Endothelial cell (in vitro differentiated cells): ENCODE data around the gene ETNK2. TPM values are rescaled to one million over a fixed set of nuclear protein-coding genes. Genes with fewer than 3 reads are reported as not detected.

ENCODE experiments used
- DNase-seq: peaks from one replicate; pipeline ENCODE4 v3.0.0; 2021; ENCODE audit warnings: low spot score
- H3K27ac Mint-ChIP-seq: one replicate; pipeline ENCODE4 v1.8.0; 2021; ENCODE audit warnings: mixed read lengths, inconsistent platforms; ENCODE audit not compliant: unreplicated experiment
- H3K27me3 Mint-ChIP-seq: one replicate; pipeline ENCODE4 v1.8.0; 2021; ENCODE audit warnings: mild to moderate bottlenecking, moderate library complexity, mixed read lengths, inconsistent platforms; ENCODE audit not compliant: unreplicated experiment
- H3K36me3 Mint-ChIP-seq: one replicate; pipeline ENCODE4 v1.8.0; 2021; ENCODE audit warnings: mild to moderate bottlenecking, low read depth, mixed read lengths, inconsistent platforms; ENCODE audit not compliant: unreplicated experiment
- H3K4me1 Mint-ChIP-seq: one replicate; pipeline ENCODE4 v1.8.0; 2021; ENCODE audit warnings: mild to moderate bottlenecking, mixed read lengths, inconsistent platforms; ENCODE audit not compliant: unreplicated experiment
- H3K4me3 Mint-ChIP-seq: one replicate; pipeline ENCODE4 v1.8.0; 2021; ENCODE audit warnings: mild to moderate bottlenecking, mixed read lengths, inconsistent platforms; ENCODE audit not compliant: unreplicated experiment
- H3K9me3 Mint-ChIP-seq: one replicate; pipeline ENCODE4 v1.8.0; 2021; ENCODE audit warnings: mixed read lengths, inconsistent platforms; ENCODE audit not compliant: unreplicated experiment
- CTCF ChIP-seq: fragments of 200-600 bp; sonication (generic); IDR thresholded peaks from one replicate; pipeline ENCODE4 v1.5.0; 2021; ENCODE audit warnings: antibody characterized with exemption; ENCODE audit not compliant: unreplicated experiment
- total RNA-seq: library from RNA; stranded (reverse); fragmentation: NEBNext Ultra II Directional; extraction: Animal tissue kit (Norgen Biotek cat#: 25700); gene quantifications from one replicate; pipeline ENCODE4 v1.2.1, GENCODE V29; 2021; ENCODE audit not compliant: unreplicated experiment

The ETNK2 gene
- total RNA-seq, 1 donor from 2014 or later: 15.9 TPM

DNA sequence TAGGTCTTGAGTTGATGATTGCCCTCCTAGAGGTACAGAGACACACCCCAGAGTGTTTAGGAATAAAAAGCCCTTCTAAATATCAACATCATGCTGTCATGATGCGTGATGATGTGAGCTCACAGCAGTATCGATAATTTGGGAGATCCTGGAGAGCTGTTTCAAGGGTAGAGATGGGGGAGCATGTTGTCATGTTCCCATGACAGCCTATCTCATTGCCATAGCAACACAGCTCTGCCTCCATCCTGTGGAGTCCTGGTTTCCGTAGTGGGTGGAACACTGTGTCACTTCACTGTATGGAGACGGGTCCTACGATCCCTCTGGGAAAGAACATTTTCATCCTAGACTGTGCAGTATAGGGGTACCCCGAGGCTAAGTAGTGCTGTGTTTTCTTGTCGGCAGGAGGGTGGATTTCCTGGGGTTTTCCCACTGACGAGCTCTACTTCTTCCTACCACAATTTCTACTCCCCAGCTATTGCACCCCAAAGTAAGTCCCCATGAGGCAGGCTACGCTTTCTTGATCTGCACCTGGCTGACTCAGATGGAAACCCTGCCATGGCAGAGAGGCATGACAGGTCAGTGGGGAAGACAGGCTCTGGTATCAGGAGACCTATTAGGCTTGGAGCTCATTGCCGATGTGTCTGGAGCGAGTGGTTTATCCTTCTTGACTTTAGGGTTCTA, 37.3 kb upstream of the ETNK2 start:
- Mint-ChIP-seq H3K4me3 (peak overlapping the region; percentile 14), H3K27me3 (peaks cover 18% of the 10 kb centered on the region), H3K27ac (peak overlapping the region; percentile 33), H3K9me3 (no peaks in the 10 kb centered on the region), H3K4me1 (peaks cover 4% of the 10 kb centered on the region), H3K36me3 (no peaks in the 10 kb centered on the region)
- no peak for TF ChIP-seq CTCF
- DNase-seq: no peak

GRCh38 chr1:204186597-204186996, 34.8 kb upstream of the ETNK2 start:
- Mint-ChIP-seq H3K27me3 (peaks cover 12% of the 10 kb centered on the region), H3K27ac (no peak overlapping the region), H3K36me3 (no peaks in the 10 kb centered on the region), H3K9me3 (no peaks in the 10 kb centered on the region), H3K4me1 (peaks cover 4% of the 10 kb centered on the region), H3K4me3 (no peak overlapping the region)
- no peak for DNase-seq
- no peak for TF ChIP-seq CTCF

GRCh38 chr1:204181116-204181515, 29.3 kb upstream of the ETNK2 start:
- H3K4me3 Mint-ChIP-seq: no peak overlapping the region
- DNase-seq: no peak
- H3K36me3 Mint-ChIP-seq: no peaks in the 10 kb centered on the region
- H3K9me3 Mint-ChIP-seq: no peaks in the 10 kb centered on the region
- no peak overlapping the region for H3K27ac Mint-ChIP-seq
- no peak for TF ChIP-seq CTCF
- H3K4me1 Mint-ChIP-seq: no peaks in the 10 kb centered on the region
- H3K27me3 Mint-ChIP-seq: peaks cover 2% of the 10 kb centered on the region

DNA sequence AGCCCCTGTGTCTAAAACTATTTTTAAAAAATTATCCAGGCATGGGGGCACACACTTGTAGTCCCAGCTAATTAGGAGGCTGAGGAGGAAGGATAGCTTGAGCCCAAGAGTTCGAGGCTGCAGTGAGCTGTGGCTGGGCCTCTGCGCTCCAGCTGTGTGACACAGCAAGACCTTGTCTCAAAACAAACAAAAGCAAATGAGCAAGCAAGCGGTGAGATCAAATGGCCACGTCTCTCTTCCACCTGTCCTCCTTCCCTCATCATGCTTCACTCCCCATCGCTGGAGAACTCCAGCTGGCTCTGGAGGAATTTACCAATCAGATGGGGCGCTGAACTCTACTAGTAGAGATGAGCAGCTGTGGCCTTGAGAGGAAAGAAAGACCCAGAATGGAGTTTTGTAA, 28.3 kb upstream of the ETNK2 start:
- H3K4me3 Mint-ChIP-seq: no peak overlapping the region
- no peaks in the 10 kb centered on the region for H3K4me1 Mint-ChIP-seq
- H3K27me3 Mint-ChIP-seq: peaks cover 2% of the 10 kb centered on the region
- H3K36me3 Mint-ChIP-seq: no peaks in the 10 kb centered on the region
- no peaks in the 10 kb centered on the region for H3K9me3 Mint-ChIP-seq
- no peak overlapping the region for H3K27ac Mint-ChIP-seq
- DNase-seq: no peak
- TF ChIP-seq CTCF: no peak

DNA sequence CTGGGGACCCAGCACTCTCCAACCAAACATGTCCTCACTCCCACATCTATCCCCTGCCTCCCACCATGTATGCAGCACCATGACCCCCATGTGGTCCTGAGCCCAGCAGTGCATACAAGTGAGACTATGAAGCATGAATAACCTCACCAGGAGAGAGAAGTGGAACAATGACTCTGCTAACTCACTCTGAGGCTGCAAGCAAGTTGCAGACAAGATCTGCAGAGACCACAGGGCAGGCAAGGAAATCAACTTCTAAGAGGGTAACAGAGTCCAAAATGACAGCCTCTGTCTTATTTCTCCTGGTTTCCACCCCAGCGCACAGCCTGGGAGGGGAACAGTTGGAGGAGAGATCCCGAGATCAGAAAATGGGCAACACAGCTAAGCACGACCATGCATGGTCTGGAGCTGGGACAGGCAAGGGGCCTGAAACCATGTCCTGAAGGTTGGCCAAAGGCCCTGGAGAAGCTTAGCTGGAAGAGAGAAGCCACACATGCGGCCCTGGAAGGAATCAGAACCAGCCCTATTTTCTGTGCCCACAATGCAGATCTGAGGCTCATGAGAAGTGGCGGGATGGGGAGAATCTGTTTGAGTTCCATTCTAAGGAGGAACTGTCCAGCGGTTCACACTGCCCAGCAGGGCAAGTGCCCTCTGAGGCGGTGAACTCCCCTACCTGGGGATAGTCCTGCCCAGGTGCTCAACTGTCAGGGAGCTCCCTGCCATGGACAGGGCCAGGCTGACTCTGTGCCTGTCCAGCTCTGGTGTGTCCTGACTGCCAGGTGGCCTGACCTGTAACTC, 26.8 kb upstream of the ETNK2 start:
- Mint-ChIP-seq H3K27ac (no peak overlapping the region), H3K27me3 (no peaks in the 10 kb centered on the region), H3K4me1 (no peaks in the 10 kb centered on the region), H3K4me3 (no peak overlapping the region), H3K36me3 (no peaks in the 10 kb centered on the region), H3K9me3 (no peaks in the 10 kb centered on the region)
- no peak for DNase-seq
- TF ChIP-seq CTCF: no peak
